SU-DHL-6 (cell line): ENCODE results near the gene CPVL.

Source experiments
- H2AFZ ChIP-seq: fragments of 200-600 bp; sonication (generic); 2 replicates; pipeline ENCODE4 v1.6.1; 2014; ENCODE audit warnings: low read depth, mild to moderate bottlenecking, moderate library complexity, mixed read lengths, antibody characterized with exemption, low read length; ENCODE audit not compliant: severe bottlenecking
- H3F3A ChIP-seq: fragments of 200-600 bp; shearing (Covaris generic); 2 replicates; pipeline ENCODE4 v1.6.0; 2016; ENCODE audit warnings: antibody characterized with exemption, mild to moderate bottlenecking; ENCODE audit not compliant: insufficient read depth
- H3K27ac ChIP-seq: fragments of 200-600 bp; sonication (generic); 2 replicates; pipeline ENCODE4 v1.5.1; 2016; ENCODE audit warnings: low read depth, mild to moderate bottlenecking, low read length, moderate library complexity, mixed read lengths
- H3K27me3 ChIP-seq: fragments of 200-600 bp; sonication (generic), shearing (Covaris generic); 2 replicates; pipeline ENCODE4 v1.6.0; 2014; ENCODE audit warnings: mild to moderate bottlenecking, low read length
- H3K36me3 ChIP-seq: fragments of 200-600 bp; sonication (generic); 2 replicates; pipeline ENCODE4 v1.6.1; 2014; ENCODE audit warnings: mild to moderate bottlenecking, low read length, mixed read lengths
- H3K4me2 ChIP-seq: fragments of 300-600, 200-600 bp; shearing (Covaris generic), sonication (generic); 2 replicates; pipeline ENCODE4 v1.6.0; 2014; ENCODE audit warnings: low read length, low read depth, mild to moderate bottlenecking; ENCODE audit not compliant: poor library complexity, severe bottlenecking
- H3K4me3 ChIP-seq: fragments of 200-600 bp; sonication (generic); 2 replicates; pipeline ENCODE4 v1.5.1; 2014; ENCODE audit warnings: antibody characterized with exemption, low read length, mild to moderate bottlenecking, mixed read lengths; ENCODE audit not compliant: insufficient read depth, poor library complexity, severe bottlenecking
- H3K79me2 ChIP-seq: fragments of 200-600 bp; sonication (generic); 2 replicates; pipeline ENCODE4 v1.6.1; 2014; ENCODE audit warnings: mild to moderate bottlenecking, low read length, moderate library complexity; ENCODE audit not compliant: insufficient read depth
- H3K9ac ChIP-seq: fragments of 200-600 bp; sonication (generic); 2 replicates; pipeline ENCODE4 v1.7.0; 2014; ENCODE audit warnings: mild to moderate bottlenecking, low read length
- H3K9me2 ChIP-seq: fragments of 200-600 bp; sonication (generic); replicated peaks from 2 replicates; pipeline ENCODE4 v1.6.1; 2014; ENCODE audit warnings: low read length; ENCODE audit not compliant: insufficient read depth
- H3K9me3 ChIP-seq: fragments of 200-600 bp; sonication (generic); 2 replicates; pipeline ENCODE4 v1.6.1; 2014; ENCODE audit warnings: low read length, mixed read lengths; ENCODE audit not compliant: insufficient read depth
- H4K20me1 ChIP-seq: fragments of 200-600 bp; sonication (generic); 2 replicates; pipeline ENCODE4 v1.6.1; 2014; ENCODE audit warnings: low read depth, mild to moderate bottlenecking, antibody characterized with exemption, low read length, moderate library complexity, mixed read lengths
- EZH2phosphoT487 ChIP-seq: fragments of 200-600 bp; sonication (generic), shearing (Covaris generic); conservative IDR thresholded peaks from 2 replicates; pipeline ENCODE4 v1.6.1; 2018; ENCODE audit warnings: mild to moderate bottlenecking, antibody characterized with exemption, low read length, moderate library complexity, mixed read lengths
- TF ChIP-seq, protein P1 (sequence below): fragments of 200-600 bp; sonication (generic); IDR thresholded peaks from one replicate; pipeline ENCODE4 v1.5.1; 2017; ENCODE audit warnings: antibody characterized with exemption, mild to moderate bottlenecking, low read length, moderate library complexity; ENCODE audit not compliant: insufficient read depth, poor library complexity, severe bottlenecking

CPVL gene

GRCh38 chr7:29009947-29010346 lies 136.4 kb downstream of the CPVL start:
- Histone ChIP-seq H3K79me2 (no peaks in the 10 kb centered on the region), H3K4me3 (no peak overlapping the region)
- TF ChIP-seq, protein P1, sequence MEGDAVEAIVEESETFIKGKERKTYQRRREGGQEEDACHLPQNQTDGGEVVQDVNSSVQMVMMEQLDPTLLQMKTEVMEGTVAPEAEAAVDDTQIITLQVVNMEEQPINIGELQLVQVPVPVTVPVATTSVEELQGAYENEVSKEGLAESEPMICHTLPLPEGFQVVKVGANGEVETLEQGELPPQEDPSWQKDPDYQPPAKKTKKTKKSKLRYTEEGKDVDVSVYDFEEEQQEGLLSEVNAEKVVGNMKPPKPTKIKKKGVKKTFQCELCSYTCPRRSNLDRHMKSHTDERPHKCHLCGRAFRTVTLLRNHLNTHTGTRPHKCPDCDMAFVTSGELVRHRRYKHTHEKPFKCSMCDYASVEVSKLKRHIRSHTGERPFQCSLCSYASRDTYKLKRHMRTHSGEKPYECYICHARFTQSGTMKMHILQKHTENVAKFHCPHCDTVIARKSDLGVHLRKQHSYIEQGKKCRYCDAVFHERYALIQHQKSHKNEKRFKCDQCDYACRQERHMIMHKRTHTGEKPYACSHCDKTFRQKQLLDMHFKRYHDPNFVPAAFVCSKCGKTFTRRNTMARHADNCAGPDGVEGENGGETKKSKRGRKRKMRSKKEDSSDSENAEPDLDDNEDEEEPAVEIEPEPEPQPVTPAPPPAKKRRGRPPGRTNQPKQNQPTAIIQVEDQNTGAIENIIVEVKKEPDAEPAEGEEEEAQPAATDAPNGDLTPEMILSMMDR = no peak
- no peak for TF ChIP-seq EZH2phosphoT487

GRCh38 chr7:29008590-29008989 lies 137.7 kb downstream of the CPVL start:
- H3K9me2 ChIP-seq = no peaks in the 10 kb centered on the region

More at GRCh38 chr7:29009947-29010346, 136.4 kb downstream of the CPVL start:
- Histone ChIP-seq H4K20me1 (no peaks in the 10 kb centered on the region), H3K27me3 (no peaks in the 10 kb centered on the region), H3K36me3 (no peaks in the 10 kb centered on the region), H2AFZ (no peak overlapping the region), H3K9me3 (no peaks in the 10 kb centered on the region), H3K27ac (no peak overlapping the region), H3K4me2 (no peak overlapping the region), H3K9me2 (no peaks in the 10 kb centered on the region), H3K9ac (no peak overlapping the region), H3F3A (no peaks in the 10 kb centered on the region)

GRCh38 chr7:29007127-29007526 lies 139.2 kb downstream of the CPVL start:
- Histone ChIP-seq H3K79me2 (no peaks in the 10 kb centered on the region), H3K4me3 (no peak overlapping the region), H3K36me3 (no peaks in the 10 kb centered on the region), H3K9me3 (no peaks in the 10 kb centered on the region), H3K9me2 (no peaks in the 10 kb centered on the region), H3K27me3 (no peaks in the 10 kb centered on the region), H3K4me2 (no peak overlapping the region), H3K27ac (no peak overlapping the region), H3F3A (no peaks in the 10 kb centered on the region), H4K20me1 (no peaks in the 10 kb centered on the region), H3K9ac (no peak overlapping the region), H2AFZ (no peak overlapping the region)
- TF ChIP-seq, protein P1 = no peak
- TF ChIP-seq EZH2phosphoT487 = no peak

More at GRCh38 chr7:29008590-29008989, 137.7 kb downstream of the CPVL start:
- no peak for TF ChIP-seq EZH2phosphoT487
- TF ChIP-seq, protein P1 = no peak
- H3K27me3 ChIP-seq = no peaks in the 10 kb centered on the region
- no peaks in the 10 kb centered on the region for H4K20me1 ChIP-seq
- no peaks in the 10 kb centered on the region for H3F3A ChIP-seq
- no peak overlapping the region for H3K9ac ChIP-seq
- H3K36me3 ChIP-seq = no peaks in the 10 kb centered on the region
- H3K4me3 ChIP-seq = no peak overlapping the region
- no peak overlapping the region for H2AFZ ChIP-seq
- H3K27ac ChIP-seq = no peak overlapping the region
- H3K9me3 ChIP-seq = no peaks in the 10 kb centered on the region
- H3K79me2 ChIP-seq = no peaks in the 10 kb centered on the region
- H3K4me2 ChIP-seq = no peak overlapping the region
